ENCODE data around the gene TMEM89. TPM values are rescaled to one million over a fixed set of nuclear protein-coding genes. Genes with fewer than 3 reads are reported as not detected.

TMEM89 gene
- total RNA-seq, 8 experiments from 2014 or later, result not detected

DNA sequence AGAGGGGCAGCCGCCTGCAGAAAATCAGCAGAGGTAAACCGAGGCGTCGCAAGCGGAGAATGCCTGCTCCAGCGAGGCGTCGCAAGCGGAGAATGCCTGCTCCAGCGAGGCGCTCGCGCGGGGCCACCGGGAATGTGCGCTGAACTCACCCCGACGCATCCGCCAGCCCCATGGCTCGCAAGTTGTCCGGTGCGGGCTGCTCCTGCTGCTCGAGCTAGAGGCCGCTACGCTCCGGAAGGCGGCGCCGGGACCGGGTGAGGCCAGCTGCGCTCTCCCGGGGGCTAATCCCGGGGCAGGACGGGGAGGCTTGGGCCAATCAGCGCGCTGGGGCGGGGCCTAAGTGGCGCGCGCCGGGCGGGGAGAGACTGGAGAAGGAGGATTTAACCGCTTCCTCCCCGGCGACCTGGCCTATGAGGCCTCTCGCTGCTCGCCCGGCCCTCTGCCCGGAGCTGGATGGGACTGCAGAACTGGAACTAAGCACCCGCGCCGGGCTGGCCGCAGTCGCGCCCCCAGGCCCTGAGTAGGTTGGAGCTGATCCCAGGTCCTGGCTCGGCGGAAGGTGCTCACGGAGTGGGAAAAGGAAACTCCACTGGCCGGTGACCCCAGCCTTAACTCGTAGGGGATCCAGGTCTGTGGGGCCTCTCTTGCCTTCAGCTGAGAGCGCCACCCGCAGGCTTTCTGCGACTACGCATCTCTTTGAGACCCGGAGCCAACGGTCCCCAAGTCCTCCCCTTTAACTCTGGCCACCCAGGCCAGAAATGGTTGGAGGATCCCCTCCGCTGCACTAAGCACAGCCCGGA is 13.9 kb upstream of the TMEM89 start, which contains the start of gene SLC26A6:
SLC26A6 (minus strand) TSS at position 240 of the 800 bp plus-strand sequence; CDS start at position 172, 68 bp downstream.
- in situ Hi-C loops (cut with MboI; ENCODE audit: low pct_unique_long_range_greater_than_20kb in 2 of 9, low sequenced_read_pairs in 9 of 9, unreplicated experiment in 9 of 9), result no loop called here
- H3K27ac ChIP-seq, result peak within 1 kb of the TSS; percentile 22 to 65
- peak within 1 kb of the TSS; percentile 46 to 89 (median 56) for H3K4me3 ChIP-seq
- peaks cover 10 to 15% of the 10 kb centered on the region in 2 donors for H3K4me1 ChIP-seq (replicated peaks in 1 of 2)
- ATAC-seq (replicated peaks in 6 of 8), result peak; percentile 92 to 97 (median 96)
- WGBS, 10 experiments, result 0 to 2% (median 0%) methylated on average over 1 to 11 of the region's 68 CpGs; no CpG with 5 or more reads in 5 of the 10 experiments

DNA sequence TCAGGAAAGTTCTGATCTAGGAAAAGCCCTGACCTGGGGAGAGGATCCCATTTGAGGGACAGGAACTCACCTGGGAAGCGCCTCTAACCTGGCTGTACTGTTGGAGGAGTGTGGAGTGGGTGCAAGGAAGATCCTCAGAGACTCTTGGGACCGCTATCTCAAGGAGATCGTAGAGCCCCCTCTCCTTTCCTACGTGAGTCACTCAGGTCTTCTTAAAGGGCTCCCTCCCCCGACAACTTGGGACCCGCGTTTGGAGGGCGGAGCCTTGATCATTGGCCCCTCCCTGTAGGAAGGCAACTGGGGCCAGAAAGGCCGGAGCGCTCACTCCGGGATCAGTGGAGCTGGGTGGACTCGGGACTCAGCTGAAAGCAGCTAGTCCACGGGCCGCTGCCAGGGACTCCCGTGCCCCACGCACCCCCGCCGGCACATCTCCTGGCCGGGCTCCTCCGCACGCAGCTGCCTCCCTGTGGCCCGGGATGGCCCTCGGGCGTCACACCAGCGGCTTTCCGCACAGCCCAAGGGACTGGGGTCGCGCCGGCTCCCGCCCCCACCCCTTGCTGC is 13.2 kb upstream of the TMEM89 start:
- H3K27ac ChIP-seq, result peak overlapping the region; percentile 22 to 65
- in situ Hi-C loops (cut with MboI; ENCODE audit: low pct_unique_long_range_greater_than_20kb in 2 of 9, low sequenced_read_pairs in 9 of 9, unreplicated experiment in 9 of 9), result no loop called here
- peak overlapping the region; percentile 46 to 89 (median 56) for H3K4me3 ChIP-seq
- 0 to 50% (median 13%) methylated on average over 2 to 4 of the region's 30 CpGs; no CpG with 5 or more reads in 7 of the 10 experiments for WGBS, 10 experiments
- peak; percentile 42 to 56 (median 52) for ATAC-seq (replicated peaks in 6 of 8)
- peaks cover 10 to 15% of the 10 kb centered on the region in 2 donors for H3K4me1 ChIP-seq (replicated peaks in 1 of 2)

DNA sequence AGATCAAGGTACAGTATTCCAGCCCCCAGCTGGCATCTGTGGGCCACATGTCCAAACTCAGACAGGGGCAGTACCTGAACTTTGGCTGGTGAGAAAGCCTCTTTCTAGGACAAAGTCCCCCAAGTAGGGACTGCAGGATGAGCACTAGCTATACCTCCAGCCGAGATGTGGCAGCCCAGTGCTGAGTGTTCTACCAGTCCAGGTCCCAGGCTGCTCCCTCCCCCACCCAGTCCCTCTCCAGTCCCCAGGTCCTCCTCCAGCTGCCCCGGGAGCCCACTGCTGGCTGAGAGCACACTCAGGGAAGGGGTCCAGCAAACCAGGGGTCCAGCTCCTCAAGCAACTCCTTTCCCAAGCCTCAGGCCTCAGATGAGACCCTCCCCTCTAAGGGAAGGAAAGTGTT is 12.2 kb upstream of the TMEM89 start:
- H3K27ac ChIP-seq, result no peak overlapping the region
- no CpG with 5 or more reads among the region's 2 CpGs for WGBS, 10 experiments
- in situ Hi-C loops (cut with MboI; ENCODE audit: low pct_unique_long_range_greater_than_20kb in 2 of 9, low sequenced_read_pairs in 9 of 9, unreplicated experiment in 9 of 9), result no loop called here
- no peak for ATAC-seq (replicated peaks in 6 of 8)
- no peak overlapping the region for H3K4me3 ChIP-seq
- H3K4me1 ChIP-seq (replicated peaks in 1 of 2), result peaks cover 10 to 15% of the 10 kb centered on the region in 2 donors

DNA sequence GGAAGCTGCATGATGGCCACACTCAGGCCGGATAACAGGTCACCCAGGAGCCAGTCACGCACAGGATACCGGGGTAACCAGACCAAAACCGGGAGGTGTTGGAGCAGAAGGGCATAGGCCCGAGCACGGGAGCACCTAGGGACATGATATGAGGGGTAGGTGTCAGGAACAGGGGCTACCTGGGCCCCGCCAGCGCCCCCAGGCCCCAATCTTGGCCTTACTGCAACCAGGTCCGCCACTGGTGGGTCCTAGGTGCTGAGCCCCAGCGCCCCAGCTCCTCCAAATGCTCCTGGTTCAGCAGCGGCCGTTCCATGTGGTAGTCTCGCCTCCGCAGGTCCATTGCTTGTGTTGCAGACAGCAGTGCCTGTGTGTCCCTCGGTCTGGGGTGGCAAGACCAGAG is 11.7 kb upstream of the TMEM89 start:
- ATAC-seq (replicated peaks in 6 of 8), result no peak
- in situ Hi-C loops (cut with MboI; ENCODE audit: low pct_unique_long_range_greater_than_20kb in 2 of 9, low sequenced_read_pairs in 9 of 9, unreplicated experiment in 9 of 9), result no loop called here
- Histone ChIP-seq H3K4me3 (no peak overlapping the region), H3K27ac (no peak overlapping the region), H3K4me1 (replicated peaks in 1 of 2) (peaks cover 10 to 15% of the 10 kb centered on the region in 2 donors)
- WGBS, 10 experiments, result 96 to 100% methylated on average over 4 to 5 of the region's 15 CpGs; no CpG with 5 or more reads in 8 of the 10 experiments

DNA sequence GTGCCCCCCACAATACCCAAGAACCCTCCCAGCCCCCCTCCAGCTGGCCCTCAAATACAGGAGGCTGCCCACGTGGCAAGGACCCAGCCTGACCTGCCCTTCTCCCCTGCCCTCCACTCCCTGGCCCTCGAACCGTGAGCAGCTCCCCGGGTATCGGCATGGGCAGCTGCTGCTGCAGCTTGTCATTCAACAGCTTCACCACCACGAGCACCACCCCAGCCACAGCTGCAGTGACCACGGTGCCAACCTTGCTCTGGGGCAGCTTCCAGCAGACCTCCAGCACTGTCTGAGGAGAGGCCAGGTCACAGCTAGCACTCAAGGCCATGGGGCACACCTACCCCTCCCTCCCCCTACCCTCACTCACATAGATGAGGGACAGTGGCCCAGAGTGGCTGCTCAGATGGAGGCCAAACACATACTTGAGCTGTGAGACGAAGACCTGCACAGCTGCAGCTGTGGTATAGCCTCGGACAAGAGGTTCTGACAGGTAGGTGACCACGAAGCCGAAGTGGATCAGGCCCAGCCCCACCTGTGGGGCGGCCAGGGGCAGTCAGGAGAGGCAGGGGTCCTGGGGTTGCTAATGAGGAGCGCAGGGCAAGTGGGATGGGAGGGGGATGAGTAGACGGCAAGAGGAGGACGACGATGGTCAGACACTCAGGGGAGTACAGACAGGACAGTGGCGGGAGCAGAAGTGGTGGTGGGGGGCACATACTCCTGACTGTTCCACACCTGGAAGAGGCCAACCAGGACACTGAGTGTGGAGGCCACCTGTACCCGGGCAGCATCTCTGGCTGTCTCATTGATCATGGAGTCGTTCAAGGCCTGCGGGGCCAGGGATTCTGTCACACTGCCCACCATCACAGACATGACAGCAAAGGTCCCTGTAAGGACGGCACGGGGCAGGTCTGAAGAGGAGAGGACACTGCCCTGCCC is 10.2 kb upstream of the TMEM89 start:
- WGBS, 10 experiments, result 95 to 100% methylated on average over 4 to 5 of the region's 22 CpGs; no CpG with 5 or more reads in 8 of the 10 experiments
- in situ Hi-C loops (cut with MboI; ENCODE audit: low pct_unique_long_range_greater_than_20kb in 2 of 9, low sequenced_read_pairs in 9 of 9, unreplicated experiment in 9 of 9), result no loop called here
- H3K4me1 ChIP-seq (replicated peaks in 1 of 2), result peaks cover 10 to 15% of the 10 kb centered on the region in 2 donors
- no peak for ATAC-seq (replicated peaks in 6 of 8)
- no peak overlapping the region for H3K27ac ChIP-seq
- H3K4me3 ChIP-seq, result no peak overlapping the region

DNA sequence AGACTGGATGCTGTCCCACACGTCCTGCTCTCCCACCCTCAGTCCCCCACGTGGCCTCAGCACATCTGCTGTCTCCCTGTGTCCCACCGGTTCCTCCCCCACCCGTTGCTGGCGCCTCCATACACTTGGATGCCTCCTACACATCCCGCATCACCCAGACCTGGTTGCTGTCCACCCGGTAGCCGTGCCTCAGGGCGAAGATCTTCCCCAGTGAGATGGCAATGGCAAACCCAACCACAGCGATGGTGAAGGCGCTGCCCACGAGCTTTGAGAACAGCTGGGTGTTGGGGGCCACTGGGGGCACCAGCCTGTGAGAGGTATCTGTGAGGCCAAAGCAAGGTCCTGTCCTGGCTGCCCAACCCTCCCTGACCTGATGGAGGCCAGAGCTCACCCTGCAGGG is 9.3 kb upstream of the TMEM89 start:
- no peak for ATAC-seq (replicated peaks in 6 of 8)
- Histone ChIP-seq H3K4me3 (no peak overlapping the region), H3K4me1 (replicated peaks in 1 of 2) (peaks cover 5 to 7% of the 10 kb centered on the region in 2 donors), H3K27ac (no peak overlapping the region)
- in situ Hi-C loops (cut with MboI; ENCODE audit: low pct_unique_long_range_greater_than_20kb in 2 of 9, low sequenced_read_pairs in 9 of 9, unreplicated experiment in 9 of 9), result no loop called here
- WGBS, 10 experiments, result 100% methylated on average over 1 to 4 of the region's 12 CpGs; no CpG with 5 or more reads in 7 of the 10 experiments

DNA sequence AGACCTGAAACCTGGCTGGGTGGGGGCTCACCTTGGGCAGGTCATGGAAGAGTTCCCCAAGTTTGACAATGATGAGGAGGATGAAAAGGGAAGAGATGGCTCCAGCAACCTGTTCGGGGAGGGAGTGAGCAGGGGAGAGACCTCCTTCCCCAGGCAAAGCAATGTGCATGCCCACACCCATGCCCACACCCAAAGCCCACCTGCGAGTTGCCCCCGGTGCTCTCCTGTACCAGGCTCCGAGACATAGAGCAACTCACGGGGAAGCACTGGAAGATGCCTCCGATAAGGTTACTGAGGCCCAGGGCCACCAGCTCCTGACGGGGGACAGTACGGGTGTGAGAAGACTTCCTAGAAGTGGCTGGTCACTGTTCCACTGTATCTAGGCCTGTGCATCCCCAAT is 8.8 kb upstream of the TMEM89 start:
- no peak overlapping the region for H3K27ac ChIP-seq
- WGBS, 10 experiments, result 80 to 100% (median 93%) methylated on average over 1 to 5 of the region's 8 CpGs; no CpG with 5 or more reads in 5 of the 10 experiments
- H3K4me1 ChIP-seq (replicated peaks in 1 of 2), result peaks cover 5% of the 10 kb centered on the region in 2 donors
- in situ Hi-C loops (cut with MboI; ENCODE audit: low pct_unique_long_range_greater_than_20kb in 2 of 9, low sequenced_read_pairs in 9 of 9, unreplicated experiment in 9 of 9), result no loop called here
- H3K4me3 ChIP-seq, result no peak overlapping the region
- no peak for ATAC-seq (replicated peaks in 6 of 8)

DNA sequence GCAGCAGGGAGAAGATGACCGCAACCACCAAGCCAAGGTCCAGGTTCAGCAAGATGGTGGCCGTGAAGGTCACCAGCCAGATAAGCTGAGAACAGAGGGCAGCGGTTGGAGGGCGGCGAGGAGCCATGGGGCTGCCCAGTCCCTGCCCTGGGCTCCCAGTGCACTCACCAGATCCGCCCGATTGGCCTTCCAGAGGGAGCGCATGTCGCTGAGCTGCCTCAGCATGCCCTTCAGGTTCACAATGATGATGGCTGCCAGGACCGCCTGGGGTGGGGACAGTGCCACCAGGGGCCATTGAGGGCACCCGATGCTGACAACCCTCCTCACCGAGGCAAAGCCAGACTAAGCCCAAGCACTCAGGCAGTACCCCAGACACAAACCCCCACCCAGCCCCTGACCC is 8.3 kb upstream of the TMEM89 start:
- no peak for ATAC-seq (replicated peaks in 6 of 8)
- Histone ChIP-seq H3K27ac (no peak overlapping the region), H3K4me3 (no peak overlapping the region), H3K4me1 (replicated peaks in 1 of 2) (peaks cover 5% of the 10 kb centered on the region in 2 donors)
- WGBS, 10 experiments, result 85 to 100% (median 94%) methylated on average over 1 to 6 of the region's 12 CpGs; no CpG with 5 or more reads in 6 of the 10 experiments
- in situ Hi-C loops (cut with MboI; ENCODE audit: low pct_unique_long_range_greater_than_20kb in 2 of 9, low sequenced_read_pairs in 9 of 9, unreplicated experiment in 9 of 9), result no loop called here

DNA sequence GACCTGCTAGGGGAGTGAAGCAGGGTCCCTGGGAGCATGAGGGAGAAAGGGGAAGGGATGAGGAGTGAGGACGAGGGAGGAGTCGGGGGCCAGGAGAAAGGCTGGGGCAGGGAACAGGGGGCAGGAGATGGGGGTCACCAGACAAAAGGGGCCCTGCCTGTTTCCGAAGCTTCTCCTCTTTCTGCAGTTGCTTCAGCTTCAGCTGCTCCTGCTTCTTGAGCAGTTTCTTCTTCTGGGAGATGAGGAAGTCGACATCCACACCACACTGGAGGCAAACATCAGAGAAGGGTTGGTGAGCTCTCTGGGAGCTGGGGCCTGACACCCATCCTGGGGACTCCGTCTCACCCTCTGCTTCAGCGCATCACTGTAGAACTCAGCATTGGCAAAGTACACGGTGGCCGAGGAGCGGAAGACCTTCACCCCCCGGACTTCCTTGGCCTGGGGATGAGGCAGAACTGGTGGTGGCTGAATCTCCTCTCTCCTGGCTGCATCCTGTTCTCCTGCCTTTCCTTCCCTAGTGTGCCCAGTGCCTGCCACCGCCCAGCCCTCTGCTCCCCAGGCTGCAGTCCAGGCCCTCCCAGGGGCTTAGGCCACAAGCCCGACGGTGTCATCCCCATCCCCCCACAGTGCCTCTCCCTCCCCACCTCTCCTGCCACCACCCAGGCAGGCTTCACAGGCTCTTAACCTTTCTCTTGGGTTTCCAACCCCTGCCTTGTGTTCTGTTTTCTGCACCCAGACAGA is 6.9 kb upstream of the TMEM89 start:
- 94 to 100% (median 100%) methylated on average over 1 to 5 of the region's 13 CpGs; no CpG with 5 or more reads in 6 of the 10 experiments for WGBS, 10 experiments
- no peaks in the 10 kb centered on the region for H3K4me1 ChIP-seq (replicated peaks in 1 of 2)
- no peak overlapping the region for H3K27ac ChIP-seq
- no peak for ATAC-seq (replicated peaks in 6 of 8)
- in situ Hi-C loops (cut with MboI; ENCODE audit: low pct_unique_long_range_greater_than_20kb in 2 of 9, low sequenced_read_pairs in 9 of 9, unreplicated experiment in 9 of 9), result no loop called here
- no peak overlapping the region for H3K4me3 ChIP-seq

DNA sequence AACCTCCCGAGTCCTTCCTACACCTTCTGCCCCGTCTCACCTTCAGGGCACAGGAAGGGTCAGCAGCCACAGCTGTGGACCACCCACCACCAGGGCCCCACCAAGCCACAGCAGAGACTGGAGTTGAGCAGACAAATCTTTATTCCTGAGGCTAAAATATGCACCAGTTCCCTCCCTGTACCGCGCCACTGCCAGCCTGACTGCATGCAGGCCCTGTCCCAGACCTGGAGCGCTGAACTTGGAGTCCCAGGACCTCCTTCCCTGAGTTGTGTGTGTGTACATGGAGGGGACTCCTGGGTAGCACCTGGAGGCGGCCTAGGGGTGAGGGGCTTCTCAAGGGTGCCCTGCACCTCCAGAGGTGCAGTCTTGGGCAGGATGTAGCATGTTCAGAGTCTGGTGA is 4.0 kb upstream of the TMEM89 start:
- in situ Hi-C loops (cut with MboI; ENCODE audit: low pct_unique_long_range_greater_than_20kb in 2 of 9, low sequenced_read_pairs in 9 of 9, unreplicated experiment in 9 of 9), result no loop called here
- Histone ChIP-seq H3K27ac (no peak overlapping the region), H3K4me1 (replicated peaks in 1 of 2) (no peaks in the 10 kb centered on the region), H3K4me3 (no peak overlapping the region)
- 83 to 100% methylated on average over 2 to 3 of the region's 6 CpGs; no CpG with 5 or more reads in 8 of the 10 experiments for WGBS, 10 experiments
- no peak for ATAC-seq (replicated peaks in 6 of 8)

DNA sequence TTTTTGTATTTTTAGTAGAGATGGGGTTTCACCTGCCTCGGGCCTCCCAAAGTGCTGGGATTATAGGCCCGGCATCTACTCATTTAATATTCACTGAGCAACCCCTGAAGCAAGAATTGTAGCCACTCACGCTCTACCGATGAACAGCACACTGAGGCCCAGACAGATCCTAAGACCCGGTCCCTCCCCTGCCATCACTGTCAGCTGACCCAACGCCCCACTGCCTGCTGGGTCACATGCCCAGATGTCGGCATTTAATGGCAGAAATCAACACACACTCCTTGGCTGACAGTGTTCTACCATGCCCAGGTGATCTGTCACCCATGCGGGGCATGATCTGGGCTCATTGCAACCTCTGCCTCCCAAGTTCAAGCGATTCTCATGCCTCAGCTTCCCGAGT is 3.2 kb upstream of the TMEM89 start:
- Histone ChIP-seq H3K4me1 (replicated peaks in 1 of 2) (no peaks in the 10 kb centered on the region), H3K27ac (no peak overlapping the region), H3K4me3 (no peak overlapping the region)
- in situ Hi-C loops (cut with MboI; ENCODE audit: low pct_unique_long_range_greater_than_20kb in 2 of 9, low sequenced_read_pairs in 9 of 9, unreplicated experiment in 9 of 9), result no loop called here
- ATAC-seq (replicated peaks in 6 of 8), result no peak
- 85 to 100% (median 89%) methylated on average over 1 to 6 of the region's 10 CpGs; no CpG with 5 or more reads in 3 of the 10 experiments for WGBS, 10 experiments

DNA sequence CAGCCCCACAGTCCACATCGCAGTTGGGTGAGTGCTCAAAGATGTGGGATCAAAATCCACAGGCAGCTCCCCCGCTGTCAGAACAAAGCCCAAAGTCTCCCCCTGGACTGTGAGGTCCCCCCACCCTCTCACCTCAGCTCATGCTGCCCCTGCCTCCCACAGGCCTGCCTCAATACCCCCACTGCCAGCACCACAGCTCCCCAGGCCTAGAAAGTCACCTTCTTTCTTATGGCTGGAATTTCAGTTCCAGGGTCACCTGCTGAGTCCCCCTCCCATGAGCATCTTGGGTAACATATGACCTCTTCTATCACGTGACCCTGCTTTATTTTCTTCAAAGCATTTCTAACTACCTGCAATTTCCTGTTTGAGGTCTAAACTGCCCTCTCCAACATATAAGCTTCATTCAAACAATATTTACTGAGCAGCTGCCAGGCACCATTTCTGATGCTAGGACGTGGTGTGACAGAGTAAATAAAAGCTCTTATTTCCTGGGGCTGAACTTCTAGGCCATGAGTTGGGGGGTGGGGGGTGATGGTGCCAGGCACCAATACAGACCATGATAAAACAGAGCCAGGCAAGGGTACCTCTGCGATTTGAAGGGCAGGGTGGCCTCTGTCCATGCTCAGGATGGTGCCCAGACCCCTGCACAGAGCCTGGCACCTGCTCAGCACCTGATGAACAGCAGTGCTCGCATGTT is 2.4 kb upstream of the TMEM89 start:
- WGBS, 10 experiments, result 60 to 100% (median 92%) methylated on average over 1 to 3 of the region's 6 CpGs; no CpG with 5 or more reads in 2 of the 10 experiments
- in situ Hi-C loops (cut with MboI; ENCODE audit: low pct_unique_long_range_greater_than_20kb in 2 of 9, low sequenced_read_pairs in 9 of 9, unreplicated experiment in 9 of 9), result no loop called here
- ATAC-seq (replicated peaks in 6 of 8), result peak in 1 of 8 experiments; percentile 36
- Histone ChIP-seq H3K4me1 (replicated peaks in 1 of 2) (no peaks in the 10 kb centered on the region), H3K4me3 (no peak overlapping the region), H3K27ac (no peak overlapping the region)
